ENCODE results near the gene STX17.

STX17 gene

GRCh38 chr9:99911600-99911999 lies 5.1 kb downstream of the STX17 start:
- no peak for DNase-seq

DNA sequence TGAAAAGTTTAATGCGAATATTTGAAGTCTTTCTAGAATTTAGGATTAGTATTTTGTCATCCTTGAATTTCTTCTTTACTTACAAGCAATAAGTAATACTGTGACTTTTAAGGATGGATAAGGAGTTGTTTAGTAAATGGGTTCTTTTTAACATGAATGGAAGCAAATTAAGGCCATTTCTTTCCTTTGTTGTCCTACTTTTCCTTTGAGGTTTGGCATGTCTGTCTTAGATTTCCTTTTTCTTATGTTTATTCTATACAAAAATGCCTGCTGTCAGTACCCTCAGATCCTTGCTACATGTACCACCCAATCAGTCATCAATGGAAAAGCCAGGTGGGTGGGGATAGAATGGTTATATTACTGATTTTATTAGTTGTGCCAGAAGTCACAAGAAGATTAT lies 10.2 kb downstream of the STX17 start:
- DNase-seq, result no peak

- DNase-seq, result no peak
Observed at GRCh38 chr9:99918134-99918533, 11.7 kb downstream of the STX17 start.

GRCh38 chr9:99919930-99920329 lies 13.5 kb downstream of the STX17 start:
- no peak for DNase-seq

GRCh38 chr9:99921875-99922710 lies 15.6 kb downstream of the STX17 start:
- no peak for DNase-seq

GRCh38 chr9:99922711-99923030 lies 16.2 kb downstream of the STX17 start:
- no peak for DNase-seq

GRCh38 chr9:99925541-99925940 lies 19.1 kb downstream of the STX17 start:
- DNase-seq, result no peak

- no peak for DNase-seq
Observed at GRCh38 chr9:99929652-99930051, 23.2 kb downstream of the STX17 start.

DNA sequence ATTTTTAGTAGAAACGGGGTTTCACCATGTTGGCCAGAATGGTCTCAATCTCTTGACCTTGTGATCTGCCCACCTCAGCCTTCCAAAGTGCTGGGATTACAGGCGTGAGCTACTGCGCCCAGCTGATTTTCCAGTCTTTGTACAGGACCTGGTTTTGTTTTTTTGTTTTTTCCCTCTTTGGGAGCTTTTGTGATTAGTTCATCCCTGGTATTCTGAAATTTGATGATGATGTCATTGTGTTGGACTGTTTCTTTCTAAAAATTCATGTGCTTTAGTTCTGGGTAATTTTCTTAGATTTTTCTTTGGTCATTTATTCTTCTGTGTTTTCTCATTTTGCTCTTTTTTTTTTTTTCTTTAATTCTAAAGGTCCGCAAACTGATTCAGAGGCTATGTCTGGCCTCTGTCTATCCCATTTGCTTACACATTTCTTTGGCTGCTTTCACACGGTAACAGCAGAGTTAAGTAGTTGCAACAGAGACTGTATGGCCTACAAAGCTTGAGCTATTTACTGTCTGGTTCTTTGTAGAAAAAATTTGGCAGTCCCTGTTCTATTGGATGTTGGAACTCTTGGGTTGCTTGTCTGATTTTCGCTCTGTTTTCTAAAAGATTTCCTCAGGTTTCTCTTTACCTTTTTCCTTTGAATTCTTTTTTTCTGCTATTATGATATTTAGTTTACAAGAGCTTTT lies 24.8 kb downstream of the STX17 start:
- DNase-seq, result no peak

- DNase-seq, result no peak
Observed at GRCh38 chr9:99936947-99937587, 30.6 kb downstream of the STX17 start.

DNA sequence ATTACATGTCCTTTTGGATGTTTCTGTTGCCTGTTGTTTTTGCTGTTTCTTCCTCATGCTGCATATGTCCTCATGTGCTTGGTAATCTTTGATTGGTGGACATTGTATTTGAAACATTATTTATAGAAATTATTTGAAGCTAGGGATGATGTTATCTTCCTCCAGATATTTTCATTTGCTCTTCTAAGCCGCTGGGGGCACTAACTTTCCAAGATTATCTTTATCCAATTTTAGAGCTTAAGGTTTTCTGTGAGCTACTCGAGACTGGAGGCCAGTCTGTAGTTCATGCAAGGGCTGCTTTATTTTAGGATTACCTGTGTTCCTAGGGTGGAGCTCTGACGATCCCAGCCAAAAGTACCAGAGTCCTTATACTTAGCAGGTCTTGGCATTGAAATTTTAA lies 40.9 kb downstream of the STX17 start:
- DNase-seq, result no peak

DNA sequence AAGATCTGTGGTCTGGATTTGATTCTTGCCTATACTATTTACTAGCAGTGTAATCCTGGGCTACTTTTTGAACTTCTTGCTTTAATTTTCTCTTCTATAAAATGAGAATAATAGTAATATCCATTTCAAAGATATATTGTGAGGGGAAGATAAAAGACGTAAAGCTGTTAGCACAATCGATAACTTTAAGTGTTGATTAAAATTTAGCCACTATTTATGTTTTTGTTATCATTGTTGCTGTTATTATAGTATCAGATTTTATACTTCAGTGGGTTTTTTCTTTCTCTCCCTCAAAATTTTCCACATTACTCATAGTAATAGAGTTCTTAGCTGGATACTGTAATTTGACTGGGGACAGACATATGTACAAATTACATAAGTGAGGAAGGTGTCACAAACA lies 42.0 kb downstream of the STX17 start:
- no peak for DNase-seq

- DNase-seq, result no peak
Observed at GRCh38 chr9:99948896-99949295, 42.4 kb downstream of the STX17 start.

DNA sequence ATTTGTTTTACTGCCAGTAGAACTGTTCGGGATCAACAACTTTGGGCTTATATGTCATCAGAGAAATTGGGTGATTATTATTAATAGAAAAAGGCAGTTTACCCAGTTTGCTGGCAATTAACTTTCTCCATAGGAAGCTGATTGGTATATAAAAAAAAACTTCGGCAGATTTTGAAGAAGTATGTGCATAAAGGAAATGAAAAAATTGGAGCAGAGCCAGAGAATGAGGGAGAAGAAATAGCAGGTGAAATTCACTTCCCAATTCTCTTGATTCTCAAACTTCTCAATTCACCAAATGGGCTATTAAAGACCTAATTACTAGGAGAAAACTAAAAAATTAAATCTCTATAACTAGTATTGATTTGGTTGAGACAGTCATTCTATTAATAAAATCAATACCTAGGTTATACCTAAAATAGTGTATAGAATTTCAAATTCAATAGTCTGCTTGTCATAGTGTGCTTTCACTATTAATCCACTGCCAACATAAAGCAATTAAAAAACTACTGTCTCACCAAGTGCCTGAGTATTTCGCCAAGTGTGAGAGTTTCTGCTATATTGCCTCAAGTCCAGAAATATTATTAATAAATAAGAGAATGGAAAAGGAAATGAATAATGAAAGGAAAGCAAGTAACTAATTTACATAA lies 47.5 kb downstream of the STX17 start:
- no peak for DNase-seq

DNA sequence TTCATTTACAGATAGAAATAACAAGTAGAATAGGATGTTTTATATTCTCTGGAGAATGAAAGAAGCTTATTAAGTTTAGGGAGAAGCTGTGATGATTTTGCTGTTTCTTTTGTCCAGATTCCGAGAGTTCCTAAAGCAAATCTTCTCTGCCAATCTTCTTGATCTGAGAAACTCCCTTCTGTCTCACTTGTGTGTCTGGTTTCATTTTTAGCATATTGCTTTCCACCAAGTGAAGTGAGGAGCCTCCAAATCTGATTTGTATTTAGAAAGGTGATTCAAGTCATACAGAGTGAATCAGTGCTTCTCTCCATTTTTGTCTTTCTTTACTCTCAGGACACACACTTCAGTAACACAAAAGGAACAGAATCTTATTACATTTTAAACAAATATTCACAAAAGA lies 48.4 kb downstream of the STX17 start:
- DNase-seq, result no peak

DNA sequence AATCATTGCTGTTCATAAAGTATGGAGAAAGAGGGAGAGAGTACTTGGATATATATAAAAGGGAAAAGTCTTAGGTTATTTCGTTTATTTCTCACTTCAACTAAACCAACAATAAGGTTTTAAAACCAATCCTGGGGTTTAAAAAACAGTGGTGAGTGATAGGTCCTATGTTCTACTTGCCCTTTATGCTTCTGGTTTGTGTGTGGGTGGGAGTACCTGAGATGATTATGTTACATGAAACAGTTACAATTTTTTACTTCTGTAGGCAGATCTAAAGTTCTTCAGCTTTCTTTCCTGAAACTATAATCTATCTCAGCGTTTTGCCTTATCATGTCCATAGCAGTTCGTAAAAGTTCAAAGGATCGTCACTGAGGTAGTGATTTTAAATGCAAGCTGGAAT lies 49.2 kb downstream of the STX17 start:
- DNase-seq, result no peak

GRCh38 chr9:99962680-99963261 lies 56.3 kb downstream of the STX17 start:
- DNase-seq, result no peak

- DNase-seq, result no peak
Observed at GRCh38 chr9:99964336-99964735, 57.9 kb downstream of the STX17 start.

DNA sequence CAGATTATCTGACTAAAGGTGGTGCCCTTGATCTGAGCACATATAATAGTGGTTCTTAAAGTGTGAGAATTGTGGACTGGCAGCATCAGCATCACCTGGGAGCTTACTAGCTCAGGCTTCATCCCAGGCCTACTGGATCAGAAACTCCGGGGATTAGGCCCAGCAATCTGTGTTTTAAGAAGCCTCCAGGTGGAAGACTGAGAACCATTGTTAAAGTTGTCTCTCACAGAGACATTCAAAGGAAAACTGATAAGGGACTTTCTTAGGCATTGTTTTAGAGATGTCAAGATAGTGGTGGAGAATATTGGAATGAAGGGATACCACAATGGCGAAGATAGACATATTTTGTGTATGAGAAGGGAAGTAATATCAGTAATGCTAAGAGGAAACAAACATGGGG lies 59.5 kb downstream of the STX17 start:
- no peak for DNase-seq

- DNase-seq, result no peak
Observed at GRCh38 chr9:99966716-99967115, 60.3 kb downstream of the STX17 start.

- no peak for DNase-seq
Observed at GRCh38 chr9:99967457-99967856, 61.0 kb downstream of the STX17 start.

- no peak for DNase-seq
Observed at GRCh38 chr9:99970481-99970880, 64.0 kb downstream of the STX17 start.

GRCh38 chr9:99971410-99971809 lies 65.0 kb downstream of the STX17 start:
- DNase-seq, result no peak
